GM18505 (cell line): ENCODE results near the gene FBXO27.
"Not testable (repeated sequence)": the region's sequence is repeated elsewhere in the genome, so short reads cannot be mapped to it uniquely, and the experiment has no call there.

Experiments
- ATAC-seq: cut with Tn5 transposase; IDR thresholded peaks from one replicate; pipeline ENCODE4 v1.9.1; 2021; ENCODE audit not compliant: unreplicated experiment
- POLR2A ChIP-seq: IDR thresholded peaks from 4 replicates; pipeline ENCODE4 v1.6.1; 2011; ENCODE audit warnings: borderline replicate concordance; ENCODE audit not compliant: insufficient read depth, insufficient read length; ENCODE audit errors: extremely low read depth

Gene FBXO27, protein sequence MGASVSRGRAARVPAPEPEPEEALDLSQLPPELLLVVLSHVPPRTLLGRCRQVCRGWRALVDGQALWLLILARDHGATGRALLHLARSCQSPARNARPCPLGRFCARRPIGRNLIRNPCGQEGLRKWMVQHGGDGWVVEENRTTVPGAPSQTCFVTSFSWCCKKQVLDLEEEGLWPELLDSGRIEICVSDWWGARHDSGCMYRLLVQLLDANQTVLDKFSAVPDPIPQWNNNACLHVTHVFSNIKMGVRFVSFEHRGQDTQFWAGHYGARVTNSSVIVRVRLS

DNA sequence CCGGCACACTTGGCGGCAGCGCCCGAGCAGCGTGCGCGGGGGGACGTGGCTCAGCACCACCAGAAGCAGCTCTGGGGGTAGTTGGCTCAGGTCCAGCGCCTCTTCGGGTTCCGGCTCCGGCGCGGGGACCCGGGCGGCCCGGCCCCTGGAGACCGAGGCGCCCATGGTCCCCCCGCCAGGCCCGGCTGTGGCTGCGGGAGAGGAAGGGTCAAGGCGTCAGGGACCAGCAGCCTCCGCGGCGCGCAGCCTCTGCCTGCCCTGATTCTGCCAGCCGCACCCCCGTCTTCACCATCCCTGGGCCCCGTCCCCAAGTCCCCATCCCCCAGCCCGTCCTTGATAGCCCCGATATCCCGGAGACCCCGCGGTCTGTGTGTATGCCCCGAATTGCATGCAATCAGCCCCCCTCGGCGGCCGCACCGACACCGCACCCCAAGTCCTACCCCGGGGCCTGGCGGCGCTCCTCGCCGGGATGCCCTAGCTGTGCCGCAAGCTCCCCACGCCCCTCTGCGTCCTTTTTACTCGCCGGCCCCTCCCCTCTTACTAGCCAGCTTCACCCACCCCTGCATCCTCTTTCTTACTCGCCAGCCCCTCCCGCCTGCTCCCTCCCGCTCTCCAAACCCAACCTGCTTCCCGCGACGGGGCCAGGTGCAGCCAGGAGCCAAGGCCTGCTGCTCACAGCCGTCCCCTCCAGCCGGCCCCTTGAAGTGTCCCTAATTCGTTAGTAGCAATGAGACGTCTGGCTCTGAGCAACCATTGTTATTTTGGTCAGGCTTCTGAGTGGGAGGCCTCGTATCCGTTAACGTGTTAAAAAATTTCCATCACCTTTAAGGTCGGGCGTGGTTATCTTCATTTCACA lies at the start of gene FBXO27:
Gene FBXO27 (minus strand): TSS at position 487 of the 856 bp plus-strand sequence. CDS start 322 bp downstream, at position 165.
- TF ChIP-seq POLR2A = no peak
- ATAC-seq = no peak

DNA sequence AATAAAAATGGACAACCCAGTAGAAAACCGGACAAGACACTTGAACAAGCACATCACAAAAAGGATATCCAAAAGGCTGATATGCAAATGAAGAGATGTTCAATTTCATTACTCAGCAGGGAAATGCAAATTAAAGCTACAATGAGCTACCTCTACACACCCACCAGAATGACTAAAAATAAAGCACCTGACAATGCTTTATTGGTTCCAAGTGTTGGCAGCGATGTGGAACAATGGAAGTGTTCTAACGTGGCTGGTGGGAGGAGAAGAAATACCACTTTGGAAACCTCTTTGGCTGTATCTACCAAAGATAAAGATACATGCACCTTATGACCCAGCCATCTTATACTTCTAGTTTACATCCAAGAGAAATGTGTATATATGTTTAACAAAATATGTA lies 48.1 kb upstream of the FBXO27 start:
- ATAC-seq = no peak
- TF ChIP-seq POLR2A = no peak

DNA sequence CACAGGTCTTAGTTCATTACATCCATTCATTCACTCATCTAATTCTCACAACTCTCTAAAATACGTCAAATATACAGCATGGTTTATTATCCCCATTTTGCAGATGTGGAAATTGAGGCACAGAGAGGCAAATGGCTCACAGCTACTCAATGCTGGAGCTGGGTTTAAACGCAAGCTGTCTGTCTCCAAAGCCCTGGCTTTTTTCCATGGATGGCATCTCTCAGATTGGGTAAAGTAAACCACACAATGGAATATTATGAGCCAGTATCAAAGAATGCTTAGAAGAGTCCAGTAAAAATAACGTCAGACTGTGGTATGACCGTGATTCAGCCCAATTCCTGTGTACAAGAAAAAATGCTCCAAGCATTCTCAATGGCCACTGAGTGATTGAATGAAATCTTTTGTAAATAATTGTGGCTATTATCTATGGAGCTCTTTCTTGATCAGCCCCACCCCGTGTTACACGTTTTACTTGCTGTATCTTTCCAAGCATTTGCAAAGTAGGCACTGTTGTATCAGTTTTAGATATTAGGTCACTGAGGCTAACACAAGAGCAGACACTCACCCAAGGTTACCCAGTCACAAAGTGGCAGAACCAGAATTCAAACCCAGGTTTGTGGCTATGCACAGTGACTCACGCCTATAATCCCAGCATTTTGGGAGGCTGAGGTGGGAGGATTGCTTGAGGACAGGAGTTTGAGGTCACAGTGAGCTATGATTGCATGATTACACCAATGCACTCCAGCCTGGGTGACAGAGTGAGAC lies 46.3 kb upstream of the FBXO27 start:
- TF ChIP-seq POLR2A = no peak
- no peak for ATAC-seq

DNA sequence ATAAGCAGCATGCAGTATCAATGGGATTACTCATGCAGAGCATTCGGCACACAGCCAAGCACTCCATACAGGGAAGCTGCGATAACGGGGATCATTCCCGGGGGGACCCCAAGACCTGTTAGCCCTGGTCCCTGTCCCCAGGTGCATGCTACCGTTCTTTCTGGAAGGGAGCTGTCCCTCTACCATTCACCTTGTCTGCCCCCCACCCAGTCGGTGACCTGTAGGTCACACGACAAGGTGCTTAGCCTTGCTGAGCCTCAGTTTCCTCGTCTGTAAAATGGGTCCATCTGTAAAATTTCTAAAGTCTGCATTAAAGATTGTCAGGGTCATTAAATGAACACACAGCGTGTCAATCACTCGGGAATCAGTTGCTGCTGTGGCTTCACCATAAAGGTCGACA lies 45.0 kb upstream of the FBXO27 start:
- ATAC-seq = no peak
- TF ChIP-seq POLR2A = no peak

DNA sequence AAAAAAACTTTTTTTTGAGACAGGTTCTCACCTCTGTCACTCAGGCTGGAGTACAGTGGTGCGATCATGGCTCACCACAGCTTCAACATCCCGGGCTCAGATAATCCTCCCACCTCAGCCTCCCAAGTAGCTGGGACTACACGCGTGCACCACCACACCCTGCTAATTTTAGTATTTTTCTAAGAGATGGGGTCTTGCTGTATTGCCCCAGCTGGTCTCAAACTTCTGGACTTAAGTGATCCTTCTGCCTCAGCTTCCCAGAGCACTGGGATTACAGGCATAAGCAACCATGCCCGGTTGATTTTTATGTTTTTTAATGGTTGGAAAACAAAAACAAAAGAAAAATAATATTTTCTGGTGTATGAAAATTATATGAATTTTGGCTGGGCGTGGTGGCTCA lies 42.6 kb upstream of the FBXO27 start:
- no peak for ATAC-seq
- TF ChIP-seq POLR2A = no peak

DNA sequence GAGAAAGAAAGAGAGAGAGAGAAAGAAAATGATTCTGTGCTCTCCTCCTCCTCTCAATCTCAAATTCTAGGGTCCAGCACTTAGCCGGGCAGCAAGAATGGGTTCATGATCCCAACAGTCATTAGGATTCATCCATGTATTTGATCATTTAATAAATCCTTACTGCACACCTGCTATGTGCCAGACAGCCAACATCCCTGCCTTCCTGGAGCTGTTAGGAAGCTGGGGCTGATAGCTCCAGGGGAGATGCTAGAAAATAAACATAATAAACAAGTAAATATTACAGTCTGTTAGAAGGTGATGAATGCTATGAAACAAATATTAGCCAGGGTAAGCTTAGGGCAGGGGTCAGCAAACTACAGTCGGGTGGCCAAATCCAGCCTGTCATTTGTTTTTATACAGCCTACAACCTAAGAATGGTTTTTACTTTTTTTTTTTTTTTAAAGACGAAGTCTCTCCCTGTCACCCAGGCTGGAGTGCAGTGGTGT lies 41.9 kb upstream of the FBXO27 start:
- TF ChIP-seq POLR2A = no peak
- ATAC-seq = no peak

DNA sequence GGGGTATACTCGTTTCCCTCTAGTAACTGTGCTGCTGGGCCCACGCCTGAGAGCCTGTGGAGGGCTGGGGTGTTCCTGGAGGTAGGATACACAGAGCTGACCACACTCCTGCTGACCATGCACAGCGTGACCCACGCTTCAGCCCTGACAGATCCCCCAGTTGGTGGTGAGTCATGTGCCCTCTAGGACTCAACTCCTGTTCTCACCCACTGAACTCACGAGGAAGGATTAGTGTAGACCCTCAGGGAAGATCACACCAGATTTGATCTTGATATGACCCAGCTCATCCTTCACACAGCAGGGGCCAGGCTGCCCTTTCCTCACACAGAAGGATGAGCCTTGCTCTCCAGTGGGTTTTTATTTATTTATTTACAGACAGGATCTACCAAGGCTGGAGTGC lies 38.5 kb upstream of the FBXO27 start:
- no peak for TF ChIP-seq POLR2A
- no peak for ATAC-seq

DNA sequence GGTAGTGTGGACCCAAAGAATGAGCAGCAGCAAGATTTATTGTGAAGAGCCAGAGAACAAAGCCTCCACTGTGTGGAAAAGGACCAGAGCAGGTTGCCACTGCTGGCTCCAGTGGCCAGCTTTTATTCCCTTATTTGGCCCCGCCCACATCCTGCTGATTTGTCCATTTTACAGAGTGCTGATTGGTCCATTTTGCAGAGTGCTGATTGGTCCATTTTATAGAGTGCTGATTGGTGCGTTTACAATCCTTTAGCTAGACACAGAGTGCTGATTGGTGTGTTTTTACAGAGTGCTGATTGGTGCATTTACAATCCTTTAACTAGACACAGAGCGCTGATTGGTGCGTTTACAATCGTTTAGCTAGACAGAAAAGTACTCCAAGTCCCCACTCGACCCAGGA lies 35.9 kb upstream of the FBXO27 start:
- not testable (repeated sequence) for ATAC-seq

DNA sequence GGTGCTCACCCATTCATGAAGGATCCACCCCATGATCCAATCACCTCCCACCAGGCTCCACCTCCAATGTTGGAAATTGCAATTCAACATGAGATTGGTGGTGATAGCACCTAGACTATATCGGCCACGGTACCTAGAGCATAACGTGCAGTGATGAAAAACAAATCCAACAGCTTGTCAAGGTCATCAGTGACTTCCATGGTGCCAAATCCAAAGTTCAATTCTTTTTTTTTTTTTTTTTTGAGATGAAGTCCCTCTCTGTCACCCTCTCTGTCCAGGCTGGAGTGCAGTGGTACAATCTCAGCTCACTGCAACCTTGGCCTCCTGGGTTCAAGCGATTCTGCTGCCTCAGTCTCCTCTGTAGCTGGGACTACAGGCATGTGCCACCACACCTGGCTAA lies 34.8 kb upstream of the FBXO27 start:
- TF ChIP-seq POLR2A = no peak
- ATAC-seq = no peak

DNA sequence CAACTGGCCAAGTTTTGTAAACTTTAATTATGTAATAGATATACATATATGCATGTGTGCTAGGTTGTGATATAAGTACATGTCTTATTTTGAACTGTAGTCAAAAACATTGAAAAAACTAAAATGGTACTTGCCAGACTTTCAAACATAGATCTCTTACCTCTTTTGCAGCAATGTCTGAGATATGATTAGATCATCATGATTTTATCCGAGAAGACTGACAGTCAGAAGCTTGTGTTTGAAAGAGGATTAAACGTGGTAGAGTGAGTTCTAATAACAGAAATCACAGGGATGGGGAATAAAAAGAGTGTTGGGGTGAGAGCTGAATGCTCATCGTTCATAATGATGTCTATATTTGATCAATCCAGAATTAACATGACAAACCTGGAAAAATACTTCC lies 33.6 kb upstream of the FBXO27 start:
- no peak for TF ChIP-seq POLR2A
- no peak for ATAC-seq

DNA sequence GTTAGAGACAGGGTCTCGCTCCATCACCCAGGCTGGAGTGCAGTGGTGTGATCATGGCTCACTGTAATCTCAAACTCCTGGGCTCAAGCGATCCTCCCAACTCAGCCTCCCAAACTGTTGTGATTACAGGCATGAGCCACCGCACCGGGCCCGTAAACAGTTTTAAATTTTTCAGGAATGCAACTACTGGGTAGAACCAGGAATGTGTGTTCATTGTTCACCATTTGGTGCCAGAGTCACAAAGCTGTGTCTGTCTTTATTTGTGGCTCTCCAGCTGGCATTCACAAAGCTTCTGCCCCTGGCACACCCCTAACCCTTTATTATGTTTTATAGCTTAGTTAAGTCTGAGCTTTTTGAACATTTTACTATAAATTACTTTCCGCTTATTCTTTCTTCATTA lies 32.1 kb upstream of the FBXO27 start:
- no peak for ATAC-seq
- no peak for TF ChIP-seq POLR2A

DNA sequence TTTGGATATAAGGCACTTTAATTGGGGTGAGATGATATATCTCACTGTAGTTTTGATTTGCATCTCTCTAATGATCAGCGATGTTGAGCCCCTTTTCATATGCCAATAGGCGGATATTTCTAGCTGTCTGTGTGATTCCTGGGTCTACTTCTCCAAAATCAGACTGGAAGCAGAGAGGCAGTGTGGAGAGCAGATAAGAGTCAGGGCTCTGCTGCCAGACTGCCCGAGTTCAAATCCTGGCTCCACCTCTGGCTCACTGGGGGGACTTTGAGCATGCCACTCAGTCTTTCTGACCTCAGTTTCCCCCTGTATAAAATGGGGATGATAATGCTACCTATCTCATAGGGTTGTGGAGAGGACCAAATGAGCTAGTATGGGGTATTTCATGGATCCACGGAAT lies 27.8 kb upstream of the FBXO27 start:
- TF ChIP-seq POLR2A = no peak
- no peak for ATAC-seq

DNA sequence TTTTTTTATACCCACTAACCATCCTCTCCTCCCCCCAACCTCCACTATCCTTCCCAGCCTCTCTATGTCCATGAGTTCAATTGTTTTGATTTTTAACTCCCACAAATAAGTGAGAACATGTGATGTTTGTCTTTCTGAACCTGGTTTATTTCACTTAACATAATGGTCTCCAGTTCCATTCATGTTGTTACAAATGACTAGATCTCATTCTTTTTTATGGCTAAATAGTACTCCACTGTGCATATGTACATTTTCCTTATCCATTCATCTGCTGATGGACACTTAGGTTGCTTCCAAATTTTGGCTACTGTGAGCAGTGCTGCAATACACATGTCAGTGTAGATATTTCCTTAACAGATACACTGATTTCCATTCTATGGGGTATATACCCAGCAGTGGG lies 27.0 kb upstream of the FBXO27 start:
- no peak for TF ChIP-seq POLR2A
- ATAC-seq = no peak

DNA sequence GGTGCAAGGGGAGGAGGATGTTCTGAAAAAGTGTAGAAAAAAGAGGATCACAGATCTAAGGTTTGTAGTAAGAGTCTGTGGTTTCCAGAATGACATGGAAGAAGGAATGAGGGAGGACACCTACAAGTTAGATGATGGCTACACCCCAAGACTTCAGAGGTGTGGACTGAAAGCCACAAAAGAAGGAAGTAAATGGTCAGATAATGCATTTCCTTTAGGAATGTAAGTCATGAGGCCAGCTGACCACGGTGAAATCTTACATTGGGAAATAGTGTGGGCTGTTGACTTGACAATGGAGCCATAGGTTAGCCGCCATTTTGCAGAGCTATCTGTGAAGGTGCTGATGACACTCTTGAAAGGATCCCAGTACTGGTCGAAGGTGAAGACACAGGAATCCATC lies 25.3 kb upstream of the FBXO27 start:
- no peak for TF ChIP-seq POLR2A
- ATAC-seq = no peak

DNA sequence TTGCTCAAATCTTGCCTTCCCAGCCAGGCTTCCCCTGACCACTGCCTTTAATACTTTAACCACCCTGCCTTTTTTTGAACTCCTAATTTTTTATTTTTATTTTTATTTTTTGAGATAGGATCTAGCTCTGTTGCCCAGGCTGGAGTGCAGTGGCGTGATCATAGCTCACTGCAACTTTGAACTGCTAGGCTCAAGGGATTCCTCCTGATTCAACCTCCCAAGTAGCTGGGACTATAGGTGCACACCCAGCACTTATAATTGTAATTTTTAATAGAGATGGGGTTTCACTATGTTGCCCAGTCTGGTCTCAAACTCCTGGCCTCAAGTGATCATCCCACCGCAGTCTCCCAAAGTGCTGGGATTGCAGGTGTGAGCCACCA lies 21.7 kb upstream of the FBXO27 start:
- no peak for TF ChIP-seq POLR2A
- no peak for ATAC-seq
